A549 (cell line): Measurements from ENCODE around the gene PEX14.

Experiments used
- CBX8 ChIP-seq: fragments of 200-600 bp; sonication (generic); IDR thresholded peaks from 2 replicates; pipeline ENCODE4 v1.6.1; 2016
- MAZ ChIP-seq: fragments of 150-350 bp; IDR thresholded peaks from 2 replicates; pipeline ENCODE4 v1.6.1; 2014; ENCODE audit warnings: antibody characterized with exemption, low read depth, low read length, borderline replicate concordance
- POLR2A ChIP-seq: IDR thresholded peaks from 2 replicates; pipeline ENCODE4 v1.6.1; 2012; ENCODE audit warnings: mild to moderate bottlenecking, low read length
- TF ChIP-seq, protein P1 (sequence below): fragments of >200 bp; sonication (Bioruptor Twin); formaldehyde crosslinking; IDR thresholded peaks from 3 replicates; pipeline ENCODE4 v1.5.1; 2016

DNA sequence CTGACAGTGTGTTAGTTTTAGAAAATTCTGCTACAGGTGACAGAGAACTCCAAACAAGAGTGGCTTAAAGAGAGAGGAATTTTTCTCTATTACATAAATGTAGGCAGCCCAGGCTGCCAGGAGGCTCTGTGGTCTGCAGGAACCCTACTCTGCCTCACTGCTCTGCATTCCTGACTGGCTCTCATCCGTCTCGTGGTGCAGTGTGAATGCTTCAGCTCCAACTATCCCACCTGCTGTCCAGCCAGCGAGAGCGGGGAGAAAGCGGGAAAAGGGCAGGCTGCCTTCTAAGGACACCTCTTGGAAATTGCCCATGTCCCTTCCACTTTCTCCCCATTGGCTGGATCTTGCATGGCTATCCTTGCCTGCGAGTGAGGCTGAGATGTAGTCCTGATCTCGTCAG lies 131.3 kb downstream of the PEX14 start:
- no peak for TF ChIP-seq CBX8
- no peak for TF ChIP-seq MAZ
- TF ChIP-seq, protein P1, sequence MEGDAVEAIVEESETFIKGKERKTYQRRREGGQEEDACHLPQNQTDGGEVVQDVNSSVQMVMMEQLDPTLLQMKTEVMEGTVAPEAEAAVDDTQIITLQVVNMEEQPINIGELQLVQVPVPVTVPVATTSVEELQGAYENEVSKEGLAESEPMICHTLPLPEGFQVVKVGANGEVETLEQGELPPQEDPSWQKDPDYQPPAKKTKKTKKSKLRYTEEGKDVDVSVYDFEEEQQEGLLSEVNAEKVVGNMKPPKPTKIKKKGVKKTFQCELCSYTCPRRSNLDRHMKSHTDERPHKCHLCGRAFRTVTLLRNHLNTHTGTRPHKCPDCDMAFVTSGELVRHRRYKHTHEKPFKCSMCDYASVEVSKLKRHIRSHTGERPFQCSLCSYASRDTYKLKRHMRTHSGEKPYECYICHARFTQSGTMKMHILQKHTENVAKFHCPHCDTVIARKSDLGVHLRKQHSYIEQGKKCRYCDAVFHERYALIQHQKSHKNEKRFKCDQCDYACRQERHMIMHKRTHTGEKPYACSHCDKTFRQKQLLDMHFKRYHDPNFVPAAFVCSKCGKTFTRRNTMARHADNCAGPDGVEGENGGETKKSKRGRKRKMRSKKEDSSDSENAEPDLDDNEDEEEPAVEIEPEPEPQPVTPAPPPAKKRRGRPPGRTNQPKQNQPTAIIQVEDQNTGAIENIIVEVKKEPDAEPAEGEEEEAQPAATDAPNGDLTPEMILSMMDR = no peak
- no peak for TF ChIP-seq POLR2A
